NCI-H82 treated with DMSO at 0.1 percent for 48 hours (cell line): ENCODE data around the gene FBLN5.

Experiments used
- DNase-seq: peaks from one replicate; lab custom pipeline; 2025; ENCODE audit not compliant: unreplicated experiment; lab: John Stamatoyannopoulos, UW

The FBLN5 gene

GRCh38 chr14:91946622-91947474 is 646 bp downstream of the FBLN5 start:
- no peak for DNase-seq

DNA sequence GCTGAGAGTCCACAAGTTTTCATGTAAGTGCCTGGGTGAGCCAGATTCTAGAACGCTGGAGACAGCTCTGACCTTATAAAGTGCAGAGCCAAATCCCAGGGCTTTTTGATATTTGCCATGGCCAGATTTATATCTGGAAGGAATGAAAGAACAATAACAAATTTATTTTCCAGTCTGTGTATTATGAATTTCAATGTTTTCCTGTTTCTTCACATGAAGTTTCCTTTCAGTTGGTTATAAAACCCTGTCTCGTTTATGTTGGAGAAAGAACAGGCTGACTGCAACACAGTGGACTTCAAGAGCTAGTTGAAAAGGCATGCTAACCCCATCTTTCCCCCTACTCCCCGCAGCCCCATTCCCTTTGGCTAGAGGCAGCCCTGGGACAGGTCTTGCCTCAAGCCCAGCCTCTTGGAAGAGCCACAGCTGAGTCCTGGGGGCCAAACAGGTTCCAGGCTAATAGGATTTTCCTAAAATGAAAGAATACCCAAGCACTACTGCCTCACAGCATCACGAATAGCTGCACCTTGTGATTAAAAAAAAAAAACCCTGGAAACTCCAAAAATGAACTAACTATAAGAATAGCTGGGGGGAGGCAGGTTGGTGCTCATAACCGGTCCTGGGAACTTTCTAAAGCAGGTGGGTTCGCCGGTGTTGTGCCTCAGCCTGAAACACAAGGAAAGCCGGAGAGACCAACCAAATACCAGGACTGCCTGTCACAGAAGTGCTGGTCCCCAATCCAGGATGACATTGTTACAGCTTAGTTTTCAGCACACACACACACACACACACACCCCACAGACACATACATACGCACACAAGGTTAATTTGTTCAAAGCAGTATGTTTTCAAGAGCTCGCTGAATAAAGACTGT is 1.5 kb downstream of the FBLN5 start:
- DNase-seq, result no peak

GRCh38 chr14:91942946-91943345 is 4.5 kb downstream of the FBLN5 start:
- no peak for DNase-seq

GRCh38 chr14:91942128-91942527 is 5.4 kb downstream of the FBLN5 start:
- DNase-seq, result no peak

- no peak for DNase-seq
Measured at GRCh38 chr14:91940209-91940608, 7.3 kb downstream of the FBLN5 start.

DNA sequence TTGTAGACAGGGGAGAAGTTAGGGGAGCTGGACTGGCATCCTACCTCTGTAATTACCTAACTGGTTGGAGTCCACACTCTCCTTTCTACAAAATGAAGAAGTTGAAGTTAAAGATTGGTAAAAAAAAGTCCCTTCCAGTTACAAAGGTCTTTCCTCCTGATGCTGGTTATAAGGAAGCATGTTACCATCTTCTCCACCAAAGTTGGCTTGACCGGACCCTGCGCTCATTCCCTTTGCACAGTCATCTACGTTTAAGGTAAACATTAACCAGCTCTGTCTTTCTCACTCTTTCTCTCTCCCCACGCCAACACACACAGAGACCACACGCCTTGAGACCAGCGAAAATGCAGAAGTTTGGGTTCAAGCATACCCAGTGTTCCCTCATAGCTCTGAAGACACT is 11.9 kb downstream of the FBLN5 start:
- no peak for DNase-seq

DNA sequence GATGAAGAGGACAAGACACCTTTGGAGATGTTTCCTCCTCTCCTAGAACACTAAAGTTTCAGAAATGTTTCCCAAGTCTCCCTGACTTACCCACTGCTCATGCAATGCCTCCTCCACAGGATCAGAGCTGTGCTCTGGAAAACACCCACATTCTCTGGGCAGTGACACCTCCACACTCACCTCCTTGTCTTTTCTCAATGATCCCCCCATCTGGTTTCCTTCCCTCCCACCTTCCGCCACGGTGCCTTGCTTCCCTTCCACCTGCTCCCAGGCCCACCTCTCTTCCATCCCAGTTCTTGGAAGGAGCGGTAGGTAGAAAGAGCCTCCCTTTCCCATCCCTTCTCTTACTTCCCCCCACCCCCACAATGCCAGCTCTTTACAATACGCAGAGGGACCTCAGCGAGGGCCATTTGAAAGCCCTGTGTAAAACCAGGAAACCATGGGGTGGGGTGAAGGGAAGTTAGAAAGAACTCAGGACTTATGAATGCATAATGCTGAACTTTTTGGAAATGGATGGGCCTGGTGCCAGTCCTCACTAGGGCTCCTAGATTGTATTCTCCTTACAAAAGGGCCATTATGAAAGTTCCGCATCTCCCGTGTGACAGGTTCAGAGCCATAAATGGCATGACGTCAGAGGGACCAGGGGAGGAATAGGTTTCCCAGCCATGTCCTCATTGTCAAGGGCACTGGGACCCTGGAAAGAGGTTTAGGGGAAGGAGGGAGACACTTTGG is 12.8 kb downstream of the FBLN5 start:
- DNase-seq, result no peak

DNA sequence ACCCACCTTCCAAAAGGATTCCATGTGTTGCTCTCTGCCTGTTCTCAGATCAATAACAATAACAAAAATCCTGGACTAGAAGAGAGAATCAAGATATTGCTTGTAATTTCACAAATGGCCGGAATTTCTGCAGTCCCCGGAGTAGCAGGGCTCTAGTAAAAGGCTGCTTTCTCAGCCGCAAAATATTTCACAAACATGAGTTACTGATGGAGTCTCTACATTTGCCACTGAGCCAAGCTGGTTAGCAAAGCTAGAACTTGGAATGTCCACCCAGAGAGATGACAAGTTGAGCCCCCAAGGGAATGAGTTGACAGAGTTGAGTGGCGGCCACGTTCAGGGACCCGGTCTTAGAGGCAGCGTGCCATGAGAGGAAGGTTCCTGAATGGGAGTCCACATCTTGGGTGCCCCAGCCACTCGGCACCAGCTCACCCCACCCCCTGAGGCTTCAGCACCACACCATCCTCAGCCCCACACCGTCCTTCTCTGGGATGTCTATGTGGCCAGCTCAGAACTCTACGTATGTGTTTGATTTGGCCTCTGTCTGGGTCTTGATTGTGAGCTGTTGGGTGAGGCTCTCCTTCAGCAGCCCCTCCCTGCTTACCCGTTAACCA is 15.9 kb downstream of the FBLN5 start:
- no peak for DNase-seq

GRCh38 chr14:91929700-91930099 is 17.8 kb downstream of the FBLN5 start:
- DNase-seq, result no peak

DNA sequence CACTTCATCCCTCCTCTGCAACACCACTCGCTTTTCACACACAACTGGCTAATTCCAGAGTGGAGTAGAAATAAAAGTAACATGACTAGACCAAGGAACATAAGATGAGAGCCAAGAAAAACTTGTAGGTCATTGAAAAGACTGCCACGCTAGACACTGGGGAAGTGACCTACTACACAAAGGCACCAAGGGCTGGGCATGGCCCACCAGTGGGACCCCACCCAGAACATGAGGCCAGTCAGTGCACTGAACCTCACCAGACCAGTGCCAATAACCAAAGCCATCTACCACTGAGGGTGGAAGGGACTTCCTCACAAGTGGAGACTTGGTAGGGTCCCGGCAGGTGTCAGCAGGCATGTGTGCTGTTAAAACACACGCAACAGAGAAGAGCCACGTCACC is 19.7 kb downstream of the FBLN5 start:
- DNase-seq, result no peak

DNA sequence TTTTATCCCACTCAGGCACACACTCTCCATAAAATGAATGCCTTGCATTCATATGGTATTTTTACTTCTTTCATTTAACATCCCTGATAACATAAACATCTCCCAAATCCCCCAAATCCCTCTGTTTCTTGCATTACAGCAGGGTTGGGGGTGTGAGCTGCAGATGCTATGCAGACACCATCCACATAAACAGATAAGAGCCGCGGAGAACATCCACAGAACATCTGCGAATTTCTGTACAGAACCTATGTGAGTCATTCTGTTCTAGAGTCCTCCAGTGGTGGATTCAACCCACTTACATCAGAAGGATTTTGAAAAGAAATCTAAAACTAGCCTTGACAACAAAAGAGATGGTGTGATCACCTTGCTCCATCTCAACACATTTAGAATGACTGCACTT is 20.3 kb downstream of the FBLN5 start:
- no peak for DNase-seq

GRCh38 chr14:91926131-91926890 is 21.2 kb downstream of the FBLN5 start:
- no peak for DNase-seq

GRCh38 chr14:91925727-91926121 is 21.8 kb downstream of the FBLN5 start:
- DNase-seq, result no peak

DNA sequence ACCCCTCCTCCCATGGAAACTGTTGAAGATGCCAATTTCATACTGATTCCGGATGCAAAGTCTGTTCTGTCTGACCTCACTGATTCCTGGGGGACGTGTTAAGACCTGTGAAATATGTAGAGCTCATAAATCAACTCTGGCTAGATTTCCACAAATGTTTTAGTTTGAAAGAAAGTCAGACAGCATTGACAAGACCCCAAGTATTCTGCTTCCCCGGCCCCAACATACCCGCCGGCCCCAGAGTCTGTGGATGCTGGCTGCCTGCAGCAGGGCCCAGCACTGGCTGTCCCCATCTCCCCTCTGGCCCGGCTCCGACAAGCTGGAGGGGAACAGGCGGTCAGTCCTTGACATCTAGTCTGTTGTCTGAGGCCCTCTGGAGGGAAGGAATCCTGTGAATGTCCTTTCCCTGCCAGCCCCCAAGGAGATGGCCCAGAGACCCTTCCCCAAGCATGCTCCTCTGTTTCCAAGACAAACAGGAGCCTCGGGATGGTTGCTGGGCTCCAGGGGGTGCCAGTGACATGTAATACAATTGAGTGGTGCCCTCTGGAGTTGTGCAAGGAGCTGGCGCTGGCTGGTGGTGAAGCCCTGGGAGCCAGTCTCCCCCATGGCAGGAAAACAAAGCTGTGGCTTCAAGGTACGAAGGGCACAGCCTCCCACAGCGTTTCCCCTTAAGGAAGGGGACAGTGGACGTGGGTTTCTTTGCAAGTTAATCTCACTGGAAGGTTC is 22.3 kb downstream of the FBLN5 start:
- DNase-seq, result no peak

DNA sequence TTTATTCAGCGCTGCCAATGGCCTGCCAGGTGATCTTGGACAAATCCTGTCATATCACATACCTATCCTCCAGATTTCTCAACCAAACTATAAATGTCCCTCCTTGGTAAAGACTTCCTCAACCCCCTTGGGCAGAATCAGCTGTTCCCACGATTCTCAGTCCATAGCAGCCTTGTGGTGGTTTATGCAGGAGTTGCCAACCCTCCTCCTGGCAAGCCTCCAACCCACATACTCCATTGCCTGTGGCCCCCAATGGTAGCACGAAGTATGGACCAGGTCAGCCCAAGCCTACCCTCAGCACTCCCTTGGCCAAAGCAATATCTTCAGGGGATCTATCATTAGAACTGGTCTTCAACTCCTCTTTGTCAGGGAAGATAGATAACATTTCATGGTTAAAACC is 27.0 kb downstream of the FBLN5 start:
- no peak for DNase-seq

DNA sequence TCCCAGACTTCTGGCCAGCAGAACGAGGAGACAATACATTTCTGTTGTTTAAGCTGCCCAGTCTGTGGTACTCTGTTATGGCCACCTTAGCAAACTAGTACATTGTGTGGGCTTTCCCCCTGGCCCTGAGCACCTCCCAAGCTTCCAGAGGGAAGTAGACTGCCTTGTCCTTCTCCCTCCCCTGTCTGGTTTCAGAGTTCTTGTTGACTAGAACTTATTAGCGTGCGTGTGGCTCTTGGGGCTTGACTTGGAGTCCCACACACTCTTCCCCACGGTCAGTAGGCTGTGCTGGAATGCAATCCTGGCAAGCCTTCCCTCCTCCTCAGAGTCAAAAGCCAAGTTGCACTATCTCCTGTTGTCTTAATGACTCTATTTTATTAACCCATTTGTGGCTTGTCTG is 27.7 kb downstream of the FBLN5 start:
- DNase-seq, result no peak

DNA sequence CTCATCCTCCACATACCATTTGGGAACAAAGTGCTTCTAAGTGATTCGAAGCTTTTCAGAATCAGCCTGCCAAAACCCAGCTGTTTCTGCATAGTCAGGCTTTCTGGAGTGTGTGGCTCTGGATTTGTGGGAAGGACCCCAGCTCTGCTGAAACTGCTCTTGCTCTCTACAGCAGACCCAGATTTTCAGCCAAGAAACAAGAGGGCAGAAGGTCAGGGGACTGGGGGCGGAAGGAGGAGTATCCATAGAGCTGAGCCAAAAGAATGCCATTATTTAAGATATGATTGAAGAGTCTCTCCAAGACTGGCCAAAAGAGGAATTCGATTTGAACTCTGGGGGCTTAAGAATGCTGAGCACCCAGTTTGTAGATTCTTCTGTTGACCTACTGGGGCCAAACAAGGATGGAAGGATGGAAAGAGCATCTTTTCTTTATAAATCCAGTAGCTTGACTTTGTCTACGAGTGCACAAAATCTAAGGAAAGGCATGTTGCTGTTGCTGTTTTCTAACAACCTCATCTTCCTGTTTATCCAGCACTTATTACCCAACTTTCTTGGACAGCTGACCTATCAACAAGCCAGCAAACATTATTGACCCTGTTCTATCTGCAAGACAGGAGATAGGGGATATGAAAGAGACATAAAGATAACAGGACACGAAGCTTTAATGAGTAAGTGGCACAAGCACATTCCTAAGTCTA is 29.2 kb downstream of the FBLN5 start:
- DNase-seq, result no peak

DNA sequence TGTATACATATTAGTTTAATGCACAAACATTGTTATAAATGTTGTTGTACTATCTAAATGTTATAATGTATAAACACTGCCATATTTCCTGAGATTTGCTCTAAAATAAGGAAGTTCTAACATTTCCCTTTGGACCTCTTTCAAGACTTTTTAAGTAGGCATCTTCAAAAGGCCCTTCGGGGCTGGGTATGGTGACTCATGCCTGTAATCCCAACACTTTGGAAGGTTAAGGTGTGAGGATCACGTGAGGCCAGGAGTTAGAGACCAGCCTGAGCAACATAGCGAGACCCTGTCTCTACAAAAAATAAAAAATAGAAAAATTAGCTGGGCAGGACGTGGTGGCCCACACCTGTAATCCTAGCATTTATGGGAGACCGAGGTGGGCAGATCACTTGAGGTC is 35.5 kb downstream of the FBLN5 start:
- no peak for DNase-seq

- DNase-seq, result peak; percentile 7
Measured at GRCh38 chr14:91911474-91912032, 35.9 kb downstream of the FBLN5 start.
